Endothelial cell (in vitro differentiated cells): ENCODE results near the gene CAMK2G. TPM values are rescaled to one million over a fixed set of nuclear protein-coding genes. Genes with fewer than 3 reads are reported as not detected.

ENCODE experiments used
- DNase-seq: peaks from one replicate; pipeline ENCODE4 v3.0.0; 2021; ENCODE audit warnings: low spot score
- H3K27ac Mint-ChIP-seq: one replicate; pipeline ENCODE4 v1.8.0; 2021; ENCODE audit warnings: mixed read lengths, inconsistent platforms; ENCODE audit not compliant: unreplicated experiment
- H3K27me3 Mint-ChIP-seq: one replicate; pipeline ENCODE4 v1.8.0; 2021; ENCODE audit warnings: mild to moderate bottlenecking, moderate library complexity, mixed read lengths, inconsistent platforms; ENCODE audit not compliant: unreplicated experiment
- H3K36me3 Mint-ChIP-seq: one replicate; pipeline ENCODE4 v1.8.0; 2021; ENCODE audit warnings: mild to moderate bottlenecking, low read depth, mixed read lengths, inconsistent platforms; ENCODE audit not compliant: unreplicated experiment
- H3K4me1 Mint-ChIP-seq: one replicate; pipeline ENCODE4 v1.8.0; 2021; ENCODE audit warnings: mild to moderate bottlenecking, mixed read lengths, inconsistent platforms; ENCODE audit not compliant: unreplicated experiment
- H3K4me3 Mint-ChIP-seq: one replicate; pipeline ENCODE4 v1.8.0; 2021; ENCODE audit warnings: mild to moderate bottlenecking, mixed read lengths, inconsistent platforms; ENCODE audit not compliant: unreplicated experiment
- H3K9me3 Mint-ChIP-seq: one replicate; pipeline ENCODE4 v1.8.0; 2021; ENCODE audit warnings: mixed read lengths, inconsistent platforms; ENCODE audit not compliant: unreplicated experiment
- total RNA-seq: library from RNA; stranded (reverse); fragmentation: NEBNext Ultra II Directional; extraction: Animal tissue kit (Norgen Biotek cat#: 25700); gene quantifications from one replicate; pipeline ENCODE4 v1.2.1, GENCODE V29; 2021; ENCODE audit not compliant: unreplicated experiment
- TF ChIP-seq, protein P1 (sequence below): fragments of 200-600 bp; sonication (generic); IDR thresholded peaks from one replicate; pipeline ENCODE4 v1.5.0; 2021; ENCODE audit warnings: antibody characterized with exemption; ENCODE audit not compliant: unreplicated experiment

Gene CAMK2G
- total RNA-seq, 1 donor from 2014 or later: 27.7 TPM

DNA sequence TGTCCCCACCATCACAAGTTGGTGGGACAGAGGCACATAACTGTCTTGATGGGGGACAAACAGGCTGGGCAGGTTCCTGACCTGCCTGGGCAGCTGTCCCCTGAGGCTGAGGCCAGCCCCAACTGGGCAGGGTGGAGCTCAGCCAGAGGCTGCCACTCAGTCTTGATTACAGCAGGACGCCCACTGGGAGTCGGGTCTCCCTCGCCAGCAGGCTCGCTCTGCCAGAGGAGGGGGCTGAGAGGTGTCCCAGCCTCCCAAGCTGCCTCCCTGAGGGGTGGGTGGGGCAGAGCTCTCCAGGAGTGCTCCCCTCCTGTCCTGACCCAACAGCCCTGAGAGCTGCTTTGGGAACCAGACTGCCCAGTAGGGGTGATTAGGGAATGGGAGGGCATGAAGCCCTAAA is 1.8 kb upstream of the CAMK2G start:
- Mint-ChIP-seq H3K4me3 (no peak overlapping the region), H3K4me1 (peaks cover 19% of the 10 kb centered on the region), H3K36me3 (peaks cover 13% of the 10 kb centered on the region), H3K27me3 (peaks cover 16% of the 10 kb centered on the region), H3K9me3 (no peaks in the 10 kb centered on the region), H3K27ac (no peak overlapping the region)
- no peak for DNase-seq
- TF ChIP-seq, protein P1, sequence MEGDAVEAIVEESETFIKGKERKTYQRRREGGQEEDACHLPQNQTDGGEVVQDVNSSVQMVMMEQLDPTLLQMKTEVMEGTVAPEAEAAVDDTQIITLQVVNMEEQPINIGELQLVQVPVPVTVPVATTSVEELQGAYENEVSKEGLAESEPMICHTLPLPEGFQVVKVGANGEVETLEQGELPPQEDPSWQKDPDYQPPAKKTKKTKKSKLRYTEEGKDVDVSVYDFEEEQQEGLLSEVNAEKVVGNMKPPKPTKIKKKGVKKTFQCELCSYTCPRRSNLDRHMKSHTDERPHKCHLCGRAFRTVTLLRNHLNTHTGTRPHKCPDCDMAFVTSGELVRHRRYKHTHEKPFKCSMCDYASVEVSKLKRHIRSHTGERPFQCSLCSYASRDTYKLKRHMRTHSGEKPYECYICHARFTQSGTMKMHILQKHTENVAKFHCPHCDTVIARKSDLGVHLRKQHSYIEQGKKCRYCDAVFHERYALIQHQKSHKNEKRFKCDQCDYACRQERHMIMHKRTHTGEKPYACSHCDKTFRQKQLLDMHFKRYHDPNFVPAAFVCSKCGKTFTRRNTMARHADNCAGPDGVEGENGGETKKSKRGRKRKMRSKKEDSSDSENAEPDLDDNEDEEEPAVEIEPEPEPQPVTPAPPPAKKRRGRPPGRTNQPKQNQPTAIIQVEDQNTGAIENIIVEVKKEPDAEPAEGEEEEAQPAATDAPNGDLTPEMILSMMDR: no peak

DNA sequence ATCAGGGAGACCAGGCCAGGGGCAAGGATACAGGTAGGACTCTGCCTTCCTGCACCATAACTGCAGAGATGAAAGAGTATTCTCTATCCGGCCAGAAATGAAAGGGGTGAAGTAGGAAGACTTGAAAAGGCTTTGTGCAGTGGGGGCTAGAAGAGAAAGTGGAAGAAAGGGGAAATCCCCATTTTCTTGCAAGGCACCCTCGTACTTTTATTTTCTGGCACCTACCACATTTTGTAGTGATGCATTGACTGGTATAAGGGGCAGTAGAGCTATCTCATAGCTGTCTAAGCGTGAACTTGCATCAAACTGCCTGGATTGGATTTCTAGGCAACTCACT is 752 bp upstream of the CAMK2G start:
- peak overlapping the region; percentile 86 for H3K4me3 Mint-ChIP-seq
- H3K36me3 Mint-ChIP-seq: peaks cover 23% of the 10 kb centered on the region
- H3K27me3 Mint-ChIP-seq: peaks cover 20% of the 10 kb centered on the region
- peaks cover 16% of the 10 kb centered on the region for H3K4me1 Mint-ChIP-seq
- TF ChIP-seq, protein P1: no peak
- H3K9me3 Mint-ChIP-seq: no peaks in the 10 kb centered on the region
- DNase-seq: no peak
- peak overlapping the region; percentile 48 for H3K27ac Mint-ChIP-seq

DNA sequence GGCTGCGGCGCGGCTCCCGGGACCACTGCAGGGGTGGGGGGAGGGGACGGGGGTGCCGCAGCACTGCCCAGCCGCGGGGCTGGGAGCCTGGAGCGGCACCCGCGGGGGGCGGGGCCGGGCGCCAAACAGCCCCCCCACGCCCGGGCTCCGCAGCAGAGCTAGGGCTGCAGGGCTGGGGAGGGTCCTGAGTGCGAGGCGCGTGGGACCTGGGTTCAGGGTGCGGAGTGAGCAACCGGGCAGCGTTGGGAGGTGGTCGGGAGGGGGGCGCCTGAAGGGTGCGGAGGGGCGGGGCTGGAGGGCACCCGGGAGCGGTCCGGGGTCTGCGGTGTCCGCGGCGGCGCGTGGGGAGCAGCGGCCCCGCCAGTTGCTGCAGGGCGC is 528 bp downstream of the CAMK2G start:
- H3K9me3 Mint-ChIP-seq: no peaks in the 10 kb centered on the region
- H3K27me3 Mint-ChIP-seq: peaks cover 20% of the 10 kb centered on the region
- H3K4me3 Mint-ChIP-seq: no peak overlapping the region
- TF ChIP-seq, protein P1: no peak
- DNase-seq: no peak
- H3K4me1 Mint-ChIP-seq: peaks cover 11% of the 10 kb centered on the region
- H3K27ac Mint-ChIP-seq: no peak overlapping the region
- H3K36me3 Mint-ChIP-seq: peaks cover 24% of the 10 kb centered on the region

DNA sequence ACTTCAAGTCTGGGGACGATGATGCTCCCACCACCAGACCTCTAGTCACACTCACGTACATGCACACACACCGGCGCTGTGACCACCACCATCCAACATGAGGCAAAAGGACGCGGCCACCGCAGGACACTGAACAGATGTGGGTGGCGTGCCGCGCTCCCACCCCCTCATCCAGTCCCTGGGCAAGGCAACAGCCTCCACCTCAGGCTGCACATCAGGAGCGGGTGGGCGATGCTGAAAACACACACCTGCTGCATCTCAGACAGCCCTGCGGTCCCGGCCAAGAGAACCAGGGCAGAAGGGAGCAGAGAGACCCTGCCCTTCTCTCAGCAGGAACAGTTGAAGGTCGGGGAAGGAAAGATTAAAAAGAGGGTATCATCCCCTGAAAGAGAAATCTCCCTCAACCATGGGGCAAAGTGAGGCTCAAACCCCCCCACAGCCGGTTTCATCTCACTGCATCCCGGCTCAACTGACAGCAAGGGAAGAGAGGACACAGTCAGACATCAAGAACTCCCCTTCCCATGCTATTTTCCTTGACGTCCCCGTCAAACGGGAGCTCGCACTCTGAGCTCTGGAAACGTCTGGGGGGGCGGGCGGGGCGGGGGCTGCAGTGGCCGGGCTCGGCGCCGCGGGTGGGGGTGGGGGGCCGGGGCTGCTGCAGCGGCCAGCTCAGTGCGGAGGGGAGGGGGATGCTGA is 1.1 kb downstream of the CAMK2G start:
- Mint-ChIP-seq H3K27ac (no peak overlapping the region), H3K9me3 (no peaks in the 10 kb centered on the region), H3K4me3 (peak overlapping the region; percentile 81), H3K27me3 (peaks cover 17% of the 10 kb centered on the region), H3K36me3 (peaks cover 24% of the 10 kb centered on the region), H3K4me1 (peaks cover 15% of the 10 kb centered on the region)
- no peak for DNase-seq
- TF ChIP-seq, protein P1: no peak

DNA sequence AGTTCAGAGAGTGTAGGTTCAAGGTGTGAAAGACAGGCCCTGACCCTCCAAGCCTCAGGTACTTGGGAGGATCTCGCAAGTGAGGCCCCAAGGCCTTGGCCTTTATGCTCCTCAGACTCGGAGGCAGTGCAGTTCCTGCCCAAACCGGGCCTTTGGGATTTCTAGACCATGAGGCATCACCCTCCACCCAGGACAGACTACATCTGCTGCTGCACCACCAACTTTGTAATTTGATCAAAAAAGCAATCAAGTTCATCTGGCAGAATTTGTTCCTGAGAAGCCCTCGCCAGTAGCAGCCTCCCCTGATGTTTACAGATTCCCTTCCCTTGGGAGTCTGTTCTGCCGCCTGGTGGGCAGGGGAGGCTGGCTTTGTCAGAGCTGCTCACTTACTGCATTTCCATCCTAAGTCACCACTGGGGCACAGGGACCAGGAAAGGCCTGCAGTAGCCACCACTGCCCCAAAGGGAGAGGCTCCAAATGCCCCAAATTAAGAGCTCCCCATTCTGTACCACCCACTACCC is 2.1 kb downstream of the CAMK2G start:
- H3K9me3 Mint-ChIP-seq: no peaks in the 10 kb centered on the region

More for the DNA sequence above, 2.1 kb downstream of the CAMK2G start:
- peaks cover 24% of the 10 kb centered on the region for H3K36me3 Mint-ChIP-seq
- H3K27me3 Mint-ChIP-seq: peaks cover 19% of the 10 kb centered on the region
- H3K4me1 Mint-ChIP-seq: peaks cover 24% of the 10 kb centered on the region
- peak overlapping the region; percentile 81 for H3K4me3 Mint-ChIP-seq
- no peak overlapping the region for H3K27ac Mint-ChIP-seq
- DNase-seq: no peak
- TF ChIP-seq, protein P1: no peak
